ENCODE measurements around the gene BUB1B.
A peak's percentile ranks its signal among the peaks of the same experiment; 100 is the strongest.

The BUB1B gene

DNA sequence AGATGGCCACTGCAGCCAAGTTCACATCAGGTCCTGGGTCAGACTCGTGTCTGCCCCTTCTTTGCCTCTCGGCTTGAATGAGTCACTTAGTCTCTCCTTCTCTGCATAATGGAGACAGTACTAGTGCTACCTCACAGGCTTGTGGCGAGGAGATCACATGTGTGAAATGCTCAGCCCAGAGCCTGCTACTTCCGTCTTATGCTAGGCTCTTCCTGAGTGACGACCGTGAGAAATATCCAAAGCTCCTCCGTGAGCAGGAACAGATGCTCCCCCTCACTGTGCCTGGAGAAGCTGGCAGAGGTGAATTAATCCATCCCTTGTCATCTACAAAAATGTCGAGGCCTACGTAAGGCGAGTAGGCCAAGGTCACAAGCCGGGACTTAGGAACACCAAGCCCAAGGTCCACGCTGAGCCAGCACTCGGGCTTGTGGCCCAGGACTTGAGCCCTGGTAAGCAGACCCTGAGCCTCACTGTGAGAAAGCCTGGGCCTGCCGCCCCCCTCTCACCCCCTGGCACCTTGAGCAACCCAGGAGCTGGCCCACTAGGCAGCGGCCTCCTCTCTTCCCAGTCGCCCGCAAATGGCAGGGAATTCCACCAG, 95.9 kb downstream of the BUB1B start:
- no peak for DNase-seq (ENCODE audit: extremely low read depth, low read depth)
- TF ChIP-seq, protein P1, sequence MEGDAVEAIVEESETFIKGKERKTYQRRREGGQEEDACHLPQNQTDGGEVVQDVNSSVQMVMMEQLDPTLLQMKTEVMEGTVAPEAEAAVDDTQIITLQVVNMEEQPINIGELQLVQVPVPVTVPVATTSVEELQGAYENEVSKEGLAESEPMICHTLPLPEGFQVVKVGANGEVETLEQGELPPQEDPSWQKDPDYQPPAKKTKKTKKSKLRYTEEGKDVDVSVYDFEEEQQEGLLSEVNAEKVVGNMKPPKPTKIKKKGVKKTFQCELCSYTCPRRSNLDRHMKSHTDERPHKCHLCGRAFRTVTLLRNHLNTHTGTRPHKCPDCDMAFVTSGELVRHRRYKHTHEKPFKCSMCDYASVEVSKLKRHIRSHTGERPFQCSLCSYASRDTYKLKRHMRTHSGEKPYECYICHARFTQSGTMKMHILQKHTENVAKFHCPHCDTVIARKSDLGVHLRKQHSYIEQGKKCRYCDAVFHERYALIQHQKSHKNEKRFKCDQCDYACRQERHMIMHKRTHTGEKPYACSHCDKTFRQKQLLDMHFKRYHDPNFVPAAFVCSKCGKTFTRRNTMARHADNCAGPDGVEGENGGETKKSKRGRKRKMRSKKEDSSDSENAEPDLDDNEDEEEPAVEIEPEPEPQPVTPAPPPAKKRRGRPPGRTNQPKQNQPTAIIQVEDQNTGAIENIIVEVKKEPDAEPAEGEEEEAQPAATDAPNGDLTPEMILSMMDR (IDR thresholded peaks at IDR 0.05; ENCODE audit: low read depth, low read length, missing control alignments), result no peak
- no peak overlapping the region for H3K4me3 ChIP-seq (replicated peaks; ENCODE audit: low read depth, low read length)

DNA sequence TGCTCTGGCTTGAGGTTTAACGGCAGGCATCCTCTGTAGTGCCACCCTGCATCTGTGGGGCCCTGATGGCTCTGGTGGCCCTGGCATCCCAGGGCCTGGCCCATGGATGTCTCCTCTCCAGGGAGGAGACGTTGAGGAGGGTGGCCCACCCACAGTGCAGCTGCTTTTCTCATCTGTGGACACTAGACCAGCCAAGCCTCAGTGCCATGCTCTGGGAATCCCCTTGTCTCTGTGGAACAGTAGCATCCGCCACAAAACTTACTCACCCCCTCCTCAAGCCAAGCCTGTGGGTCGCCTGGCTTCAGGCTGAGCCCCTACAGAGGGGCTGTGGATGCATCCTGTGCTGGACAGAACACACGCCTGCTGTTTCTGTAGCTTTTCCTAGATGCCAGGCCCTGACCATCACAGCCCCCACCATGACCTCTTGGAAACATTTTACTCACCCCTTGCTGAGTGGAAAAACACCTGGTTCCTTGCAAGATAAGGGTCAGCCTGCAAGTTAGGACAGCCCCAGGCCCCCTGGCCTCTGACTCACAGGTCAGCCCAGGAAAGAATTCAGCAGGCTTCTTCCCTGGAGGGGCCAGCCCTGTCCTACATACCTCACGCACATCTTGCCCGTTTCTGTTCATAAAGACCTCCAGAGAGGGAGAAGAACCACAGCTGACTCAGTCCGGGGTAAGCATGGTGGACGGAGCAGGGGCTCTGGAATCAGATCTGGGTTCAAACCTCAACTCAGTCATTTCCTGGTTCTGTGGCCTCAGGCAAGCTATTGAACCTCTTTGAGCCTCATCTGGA, 97.0 kb downstream of the BUB1B start:
- H3K4me3 ChIP-seq (replicated peaks; ENCODE audit: low read depth, low read length), result no peak overlapping the region
- no peak for DNase-seq (ENCODE audit: extremely low read depth, low read depth)
- TF ChIP-seq, protein P1 (IDR thresholded peaks at IDR 0.05; ENCODE audit: low read depth, low read length, missing control alignments), result no peak

DNA sequence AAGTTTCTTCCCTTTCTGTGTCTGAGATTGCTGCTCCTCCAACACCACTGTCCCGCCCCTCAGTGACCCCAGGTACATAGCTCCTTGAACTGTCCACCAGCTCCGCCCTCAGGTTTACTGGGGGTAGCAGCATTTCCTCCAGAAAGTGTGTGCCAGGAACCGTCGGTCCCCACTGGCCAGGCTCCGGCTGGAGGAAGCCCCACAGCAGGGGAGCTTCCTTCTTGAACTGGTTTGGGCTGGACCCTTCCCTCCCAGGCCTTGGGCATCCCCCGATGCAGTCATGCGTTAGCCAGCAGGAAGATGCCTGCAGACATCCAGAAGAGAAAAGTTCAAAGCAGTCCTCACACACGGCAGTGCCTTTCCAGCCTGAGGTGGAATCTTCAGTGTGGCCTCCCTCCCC, 97.7 kb downstream of the BUB1B start:
- no peak overlapping the region for H3K4me3 ChIP-seq (replicated peaks; ENCODE audit: low read depth, low read length)
- DNase-seq (ENCODE audit: extremely low read depth, low read depth), result no peak
- TF ChIP-seq, protein P1 (IDR thresholded peaks at IDR 0.05; ENCODE audit: low read depth, low read length, missing control alignments), result no peak

DNA sequence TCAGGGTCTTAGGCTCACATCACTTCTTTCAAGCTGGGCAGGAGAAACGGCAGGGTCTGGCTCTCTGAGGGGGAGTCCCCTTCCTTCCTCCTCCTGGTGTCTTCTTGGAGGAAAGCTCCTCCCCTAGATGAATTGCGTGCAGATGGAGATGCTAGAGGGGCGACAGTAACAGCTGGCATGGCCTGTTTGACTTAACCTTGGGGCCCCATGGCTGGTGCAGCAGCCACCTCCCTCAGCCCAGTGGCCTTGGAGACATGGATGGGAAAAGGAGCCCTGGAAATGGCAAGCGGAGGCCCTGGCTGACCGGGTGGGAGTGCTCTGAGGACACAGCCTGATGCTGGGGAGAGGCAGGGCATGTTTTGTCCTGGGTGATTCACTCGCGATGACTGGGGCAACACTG, 98.2 kb downstream of the BUB1B start:
- no peak for DNase-seq (ENCODE audit: extremely low read depth, low read depth)
- H3K4me3 ChIP-seq (replicated peaks; ENCODE audit: low read depth, low read length), result no peak overlapping the region
- TF ChIP-seq, protein P1 (IDR thresholded peaks at IDR 0.05; ENCODE audit: low read depth, low read length, missing control alignments), result no peak

DNA sequence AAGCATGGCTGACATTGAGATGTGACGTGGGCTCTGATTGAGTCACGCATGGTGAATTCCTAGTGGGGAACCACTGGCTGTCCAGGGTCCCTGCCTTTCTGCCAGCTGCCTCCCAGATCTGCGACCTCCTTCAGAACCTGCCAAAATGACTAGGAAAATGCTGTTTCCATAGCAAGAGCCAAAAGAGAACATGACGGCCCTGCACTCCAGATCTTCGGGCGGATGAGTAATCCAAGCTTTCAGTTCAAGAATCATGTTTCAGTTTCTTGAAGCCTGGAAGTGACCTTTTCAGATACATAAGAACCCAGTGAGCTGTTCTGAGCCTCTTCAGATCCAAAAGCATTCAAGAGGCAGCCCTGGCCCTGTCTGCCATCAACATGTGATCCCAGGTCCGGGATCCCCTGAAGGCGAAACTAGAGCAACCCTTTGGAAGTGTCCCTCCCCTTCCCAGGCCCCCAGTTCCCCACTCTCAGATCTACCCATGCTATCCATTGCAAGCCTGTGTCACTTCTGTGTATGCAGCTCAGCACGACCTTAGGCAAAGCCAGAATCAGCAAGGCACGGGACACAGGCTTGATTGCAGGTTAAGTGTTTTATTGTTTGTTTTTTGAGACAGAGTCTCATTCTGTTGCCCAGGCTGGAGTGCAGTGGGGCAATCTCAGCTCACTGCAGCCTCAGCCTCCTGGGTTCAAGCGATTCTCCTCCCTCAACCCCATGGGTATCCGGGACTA, 102.3 kb downstream of the BUB1B start:
- DNase-seq (ENCODE audit: extremely low read depth, low read depth), result peak; percentile 29
- TF ChIP-seq, protein P1 (IDR thresholded peaks at IDR 0.05; ENCODE audit: low read depth, low read length, missing control alignments), result no peak

DNA sequence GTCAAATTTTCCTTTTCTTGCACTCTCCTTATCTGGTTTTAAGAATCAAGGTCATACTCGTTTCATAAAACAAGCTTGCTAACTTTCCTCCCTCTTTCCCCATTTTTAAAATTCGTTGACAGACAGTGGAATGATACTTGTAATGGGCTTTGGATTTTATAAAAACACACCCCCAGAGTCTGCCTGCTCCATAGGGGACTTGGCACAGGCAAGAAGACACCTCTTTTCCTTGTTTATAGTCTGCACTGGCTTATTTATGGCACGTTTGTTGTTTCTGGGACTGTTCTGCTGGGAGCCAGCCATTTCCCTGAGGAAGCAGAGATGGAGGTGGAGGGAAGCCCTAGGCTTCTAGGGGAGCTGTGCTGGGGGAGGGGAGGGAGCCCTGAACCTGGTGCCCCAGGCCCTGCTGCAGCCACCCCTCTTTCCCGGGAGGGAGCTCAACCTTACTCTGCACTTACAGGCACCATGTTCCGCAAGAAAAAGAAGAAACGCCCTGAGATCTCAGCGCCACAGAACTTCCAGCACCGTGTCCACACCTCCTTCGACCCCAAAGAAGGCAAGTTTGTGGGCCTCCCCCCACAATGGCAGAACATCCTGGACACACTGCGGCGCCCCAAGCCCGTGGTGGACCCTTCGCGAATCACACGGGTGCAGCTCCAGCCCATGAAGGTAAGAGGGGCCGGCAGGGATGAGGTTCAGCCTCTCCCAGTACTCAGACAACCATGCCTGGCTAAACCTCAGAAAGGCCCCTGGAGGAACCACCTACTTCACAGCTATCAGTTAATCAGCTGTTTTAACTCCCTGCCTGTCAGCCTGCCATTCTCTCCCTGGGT, 103.7 kb downstream of the BUB1B start:
- no peak overlapping the region for H3K4me3 ChIP-seq (replicated peaks; ENCODE audit: low read depth, low read length)
- TF ChIP-seq, protein P1 (IDR thresholded peaks at IDR 0.05; ENCODE audit: low read depth, low read length, missing control alignments), result no peak
- no peak for DNase-seq (ENCODE audit: extremely low read depth, low read depth)

More for the DNA sequence above, 102.3 kb downstream of the BUB1B start:
- no peak overlapping the region for H3K4me3 ChIP-seq (replicated peaks; ENCODE audit: low read depth, low read length)

Measured in HFF-Myc (cell line).